Neural progenitor cell (in vitro differentiated cells): ENCODE measurements around the gene UBE2K. TPM values are rescaled to one million over a fixed set of nuclear protein-coding genes. Genes with fewer than 3 reads are reported as not detected.
"Not testable (repeated sequence)": the region's sequence is repeated elsewhere in the genome, so short reads cannot be mapped to it uniquely, and the experiment has no call there.

Source experiments
- DNase-seq: peaks from one replicate; pipeline ENCODE4 v3.0.0-alpha.2; 2016; ENCODE audit warnings: low spot score
- H2AFZ ChIP-seq: fragments of 200-600 bp; sonication (generic); replicated peaks from 2 replicates; pipeline ENCODE4 v1.6.1; 2016; ENCODE audit warnings: antibody characterized with exemption
- H3F3A ChIP-seq: fragments of 200-600 bp; sonication (generic); 2 replicates; pipeline ENCODE4 v1.6.1; 2016; ENCODE audit warnings: antibody characterized with exemption, low read depth
- H3K27ac ChIP-seq: fragments of 200-600 bp; sonication (generic); 2 replicates; pipeline ENCODE4 v1.5.1; 2016; ENCODE audit warnings: mild to moderate bottlenecking
- H3K27me3 ChIP-seq: fragments of 200-600 bp; sonication (generic); 2 replicates; pipeline ENCODE4 v1.6.1; 2016; ENCODE audit warnings: mild to moderate bottlenecking, moderate library complexity
- H3K36me3 ChIP-seq: fragments of 200-600 bp; sonication (generic); 2 replicates; pipeline ENCODE4 v1.5.1; 2016
- H3K4me1 ChIP-seq: fragments of 200-600 bp; sonication (generic); 2 replicates; pipeline ENCODE4 v1.6.1; 2016; ENCODE audit warnings: mixed run types
- H3K4me2 ChIP-seq: fragments of 200-600 bp; sonication (generic); 2 replicates; pipeline ENCODE4 v1.6.1; 2016
- H3K4me3 ChIP-seq: fragments of 200-600 bp; sonication (generic); 2 replicates; pipeline ENCODE4 v1.5.1; 2016
- H3K79me2 ChIP-seq: fragments of 200-600 bp; sonication (generic); 2 replicates; pipeline ENCODE4 v1.6.1; 2016; ENCODE audit warnings: low read depth
- H3K9ac ChIP-seq: fragments of 200-600 bp; sonication (generic); 2 replicates; pipeline ENCODE4 v1.6.1; 2016
- H3K9me3 ChIP-seq: fragments of 200-600 bp; sonication (generic); 2 replicates; pipeline ENCODE4 v1.5.1; 2016; ENCODE audit warnings: low read depth
- H4K20me1 ChIP-seq: fragments of 200-600 bp; sonication (generic); 2 replicates; pipeline ENCODE4 v1.6.1; 2016; ENCODE audit warnings: low read depth
- H3K27ac Mint-ChIP-seq: 3 replicates; pipeline ENCODE4 v1.8.0; 2021; ENCODE audit warnings: mixed read lengths
- H3K27me3 Mint-ChIP-seq: 2 replicates; pipeline ENCODE4 v1.8.0; 2022; ENCODE audit warnings: low read depth, mild to moderate bottlenecking, inconsistent platforms, moderate library complexity, mixed read lengths; ENCODE audit not compliant: insufficient read depth
- H3K36me3 Mint-ChIP-seq: 3 replicates; pipeline ENCODE4 v1.8.0; 2021; ENCODE audit warnings: mixed read lengths
- H3K4me1 Mint-ChIP-seq: 3 replicates; pipeline ENCODE4 v1.8.0; 2021; ENCODE audit warnings: mixed read lengths
- H3K4me3 Mint-ChIP-seq: 3 replicates; pipeline ENCODE4 v1.8.0; 2021; ENCODE audit warnings: mild to moderate bottlenecking, moderate library complexity, mixed read lengths
- H3K9me3 Mint-ChIP-seq: 3 replicates; pipeline ENCODE4 v1.8.0; 2020; ENCODE audit warnings: mixed read lengths
- CTCF ChIP-seq: fragments of 200-600 bp; sonication (generic); IDR thresholded peaks from 2 replicates; pipeline ENCODE4 v1.5.1; 2017; ENCODE audit warnings: antibody characterized with exemption, mild to moderate bottlenecking
- EZH2 ChIP-seq: fragments of 200-600 bp; sonication (generic); IDR thresholded peaks from 2 replicates; pipeline ENCODE4 v1.6.1; 2017; ENCODE audit warnings: antibody characterized with exemption, mild to moderate bottlenecking, moderate library complexity
- EZH2phosphoT487 ChIP-seq: fragments of 200-600 bp; sonication (generic); IDR thresholded peaks from 2 replicates; pipeline ENCODE4 v1.6.1; 2017; ENCODE audit warnings: antibody characterized with exemption
- total RNA-seq: library from RNA; depleted of rRNA; stranded (reverse); fragments of >200 nt; gene quantifications from 2 replicates; pipeline ENCODE4 v1.2.3, GENCODE V29; 2015; ENCODE audit warnings: low replicate concordance

UBE2K gene
- total RNA-seq, 1 donor from 2014 or later, result 61.8 TPM

- Histone ChIP-seq H3K9ac (no peak overlapping the region), H3K4me2 (no peak overlapping the region), H4K20me1 (no peaks in the 10 kb centered on the region), H3F3A (no peaks in the 10 kb centered on the region), H3K27ac (no peak overlapping the region), H3K36me3 (no peaks in the 10 kb centered on the region), H3K79me2 (no peaks in the 10 kb centered on the region), H3K27me3 (no peaks in the 10 kb centered on the region), H3K9me3 (no peaks in the 10 kb centered on the region), H3K4me3 (no peak overlapping the region), H3K4me1 (no peaks in the 10 kb centered on the region), H2AFZ (no peak overlapping the region)
- DNase-seq, result no peak
- Mint-ChIP-seq H3K27me3 (no peaks in the 10 kb centered on the region), H3K9me3 (no peaks in the 10 kb centered on the region), H3K4me1 (no peaks in the 10 kb centered on the region), H3K36me3 (peaks cover 2% of the 10 kb centered on the region), H3K4me3 (no peak overlapping the region), H3K27ac (no peak overlapping the region)
- no peak for TF ChIP-seq EZH2phosphoT487
- no peak for TF ChIP-seq EZH2
- no peak for TF ChIP-seq CTCF
Observed at GRCh38 chr4:39649639-39650265, 48.2 kb upstream of the UBE2K start.

- H3K4me1 Mint-ChIP-seq, H3K27me3 Mint-ChIP-seq: not testable (repeated sequence)
Observed at GRCh38 chr4:39651586-39651985, 46.4 kb upstream of the UBE2K start.

GRCh38 chr4:39655211-39655610, 42.7 kb upstream of the UBE2K start:
- H3K27ac Mint-ChIP-seq, result no peak overlapping the region
- Histone ChIP-seq H3K4me2 (no peak overlapping the region), H3F3A (no peaks in the 10 kb centered on the region), H3K4me1 (no peaks in the 10 kb centered on the region), H3K9ac (no peak overlapping the region), H3K27ac (no peak overlapping the region), H2AFZ (no peak overlapping the region), H3K36me3 (no peaks in the 10 kb centered on the region), H3K9me3 (no peaks in the 10 kb centered on the region), H3K4me3 (no peak overlapping the region), H4K20me1 (no peaks in the 10 kb centered on the region), H3K27me3 (no peaks in the 10 kb centered on the region), H3K79me2 (no peaks in the 10 kb centered on the region)
- no peak overlapping the region for H3K4me3 Mint-ChIP-seq
- H3K9me3 Mint-ChIP-seq, result no peaks in the 10 kb centered on the region
- no peak for DNase-seq
- no peak for TF ChIP-seq EZH2
- no peak for TF ChIP-seq CTCF
- no peak for TF ChIP-seq EZH2phosphoT487
- H3K4me1 Mint-ChIP-seq, result no peaks in the 10 kb centered on the region
- H3K36me3 Mint-ChIP-seq, result no peaks in the 10 kb centered on the region
- H3K27me3 Mint-ChIP-seq, result no peaks in the 10 kb centered on the region

More at GRCh38 chr4:39651586-39651985, 46.4 kb upstream of the UBE2K start:
- not testable (repeated sequence) for H3K27ac ChIP-seq, H3K4me3 Mint-ChIP-seq, H3K36me3 Mint-ChIP-seq, H3K9ac ChIP-seq, H2AFZ ChIP-seq, H3F3A ChIP-seq, H3K4me1 ChIP-seq, H3K9me3 ChIP-seq, DNase-seq, H3K4me2 ChIP-seq, H3K27me3 ChIP-seq, H3K36me3 ChIP-seq, H3K4me3 ChIP-seq, H4K20me1 ChIP-seq, H3K9me3 Mint-ChIP-seq, H3K27ac Mint-ChIP-seq, H3K79me2 ChIP-seq

GRCh38 chr4:39655876-39656275, 42.1 kb upstream of the UBE2K start:
- Histone ChIP-seq H3K36me3 (no peaks in the 10 kb centered on the region), H3K4me2 (no peak overlapping the region), H3K9ac (no peak overlapping the region), H4K20me1 (no peaks in the 10 kb centered on the region), H3K27me3 (no peaks in the 10 kb centered on the region), H3F3A (no peaks in the 10 kb centered on the region), H3K4me1 (no peaks in the 10 kb centered on the region), H3K79me2 (no peaks in the 10 kb centered on the region), H3K4me3 (no peak overlapping the region), H3K27ac (no peak overlapping the region), H2AFZ (no peak overlapping the region), H3K9me3 (no peaks in the 10 kb centered on the region)
- Mint-ChIP-seq H3K9me3 (no peaks in the 10 kb centered on the region), H3K4me1 (no peaks in the 10 kb centered on the region), H3K27ac (no peak overlapping the region), H3K27me3 (no peaks in the 10 kb centered on the region), H3K4me3 (no peak overlapping the region), H3K36me3 (no peaks in the 10 kb centered on the region)
- no peak for DNase-seq
- TF ChIP-seq EZH2 (no peak), CTCF (no peak), EZH2phosphoT487 (no peak)

GRCh38 chr4:39656638-39657037, 41.3 kb upstream of the UBE2K start:
- DNase-seq, H3K27ac Mint-ChIP-seq, H3K79me2 ChIP-seq, H3K36me3 Mint-ChIP-seq, H3K4me1 ChIP-seq, H3K36me3 ChIP-seq, H3K27ac ChIP-seq, H3K9ac ChIP-seq, H3F3A ChIP-seq, H3K27me3 ChIP-seq, H3K9me3 Mint-ChIP-seq, H3K4me3 ChIP-seq, H3K4me2 ChIP-seq, H4K20me1 ChIP-seq, H3K4me3 Mint-ChIP-seq, H3K27me3 Mint-ChIP-seq, H3K4me1 Mint-ChIP-seq, H2AFZ ChIP-seq, H3K9me3 ChIP-seq: not testable (repeated sequence)
